ENCODE results near the gene OR13H1. TPM values are rescaled to one million over a fixed set of nuclear protein-coding genes. Genes with fewer than 3 reads are reported as not detected.

Gene OR13H1
- total and polyA plus RNA-seq, 5 donors from 2014 or later, result not detected

GRCh38 chrX:131588995-131589394 is 45.1 kb downstream of the OR13H1 start:
- Histone ChIP-seq H3K27ac (ENCODE audit: insufficient read depth, low read length, poor library complexity, severe bottlenecking) (no peak overlapping the region), H3K27me3 (ENCODE audit: control insufficient read depth, insufficient read depth, low read length) (no peaks in the 10 kb centered on the region), H3K4me1 (ENCODE audit: control insufficient read depth, insufficient read depth, low read length, poor library complexity, severe bottlenecking) (no peaks in the 10 kb centered on the region), H3K36me3 (ENCODE audit: control insufficient read depth, insufficient read depth, low read length) (no peaks in the 10 kb centered on the region), H3K9me3 (ENCODE audit: control insufficient read depth in 2 of 2, low read length in 2 of 2) (no peaks in the 10 kb centered on the region), H3K4me3 (ENCODE audit: low read depth, low read length) (no peak overlapping the region)
- no peak overlapping the region for H3K27ac Mint-ChIP-seq
- H3K9me3 Mint-ChIP-seq, result peaks cover 0 to 2% (median 0%) of the 10 kb centered on the region in 7 donors
- ATAC-seq (ENCODE audit: low read depth in 2 of 2) (no peak), DNase-seq (no peak)
- H3K4me1 Mint-ChIP-seq, result no peaks in the 10 kb centered on the region
- H3K4me3 Mint-ChIP-seq, result no peak overlapping the region
- no peaks in the 10 kb centered on the region for H3K36me3 Mint-ChIP-seq
- no peaks in the 10 kb centered on the region for H3K27me3 Mint-ChIP-seq
